ENCODE data around the gene RAB37. TPM values are rescaled to one million over a fixed set of nuclear protein-coding genes. Genes with fewer than 3 reads are reported as not detected.

The RAB37 gene
- total and polyA plus RNA-seq, 7 experiments from 2014 or later: 23.6 to 58.5 (median 30.7) TPM

- H3K36me3 ChIP-seq (ENCODE audit: control insufficient read depth in 2 of 3, insufficient read depth in 3 of 3, low read length in 3 of 3): peaks cover 0 to 24% (median 3%) of the 10 kb centered on the region in 3 experiments
- H3K4me1 Mint-ChIP-seq: peaks cover 51 to 68% (median 60%) of the 10 kb centered on the region in 7 donors
- DNase-seq (peak in 3 of 9 donors; percentile 41 to 50 (median 44)), ATAC-seq (no peak)
- peaks cover 4 to 47% (median 16%) of the 10 kb centered on the region in 5 donors for H3K36me3 Mint-ChIP-seq
- ChIA-PET POLR2A (interaction anchor here (0.6 to 20.3 kb wide), 10 partner anchors 8 to 286 kb away, joined by 3 to 372 read pairs (median 4); partner anchors contain the start of genes FDXR, NAT9 and RAB37), CTCF (interaction anchor here (0.7 to 14.1 kb wide), 9 partner anchors 8 to 120 kb away, joined by 3 to 165 read pairs (median 4); partner anchors contain the start of gene NAT9)
- H3K27me3 ChIP-seq (ENCODE audit: control insufficient read depth in 2 of 2, insufficient read depth in 2 of 2, low read length in 2 of 2): no peaks in the 10 kb centered on the region
- no peaks in the 10 kb centered on the region for H3K27me3 Mint-ChIP-seq
- intact Hi-C loops (cut with micrococcal nuclease): loop anchor here in 1 of 2 donors (5.0 to 10.0 kb wide), 3 partner anchors 435 to 1517 kb away; partner anchors contain the start of genes RPL38 and SUMO2
- H3K4me1 ChIP-seq (ENCODE audit: control insufficient read depth in 2 of 2, insufficient read depth in 2 of 2, low read length in 2 of 2): peaks cover 52 to 58% of the 10 kb centered on the region in 2 donors
- peak overlapping the region; percentile 80 to 97 (median 93) for H3K27ac Mint-ChIP-seq
- peak overlapping the region; percentile 96 to 100 (median 98) for H3K4me3 Mint-ChIP-seq
- no peaks in the 10 kb centered on the region for H3K9me3 ChIP-seq (ENCODE audit: control insufficient read depth in 2 of 3, low read length in 3 of 3)
- H3K4me3 ChIP-seq (ENCODE audit: low read length): peak overlapping the region; percentile 95
- H3K27ac ChIP-seq (ENCODE audit: low read depth, low read length): peak overlapping the region; percentile 90
- H3K9me3 Mint-ChIP-seq: peaks cover 0 to 2% (median 0%) of the 10 kb centered on the region in 11 donors
Observed at GRCh38 chr17:74749279-74750038, 12.4 kb downstream of the RAB37 start.

GRCh38 chr17:74750039-74750326 is 12.9 kb downstream of the RAB37 start:
- CTCF ChIA-PET: interaction anchor here (0.7 to 14.1 kb wide), 7 partner anchors 9 to 112 kb away, joined by 3 to 165 read pairs (median 5); partner anchors contain the start of gene NAT9
- Mint-ChIP-seq H3K36me3 (peaks cover 4 to 43% (median 16%) of the 10 kb centered on the region in 5 donors), H3K4me3 (peak overlapping the region; percentile 96 to 100 (median 98)), H3K9me3 (peaks cover 0 to 2% (median 0%) of the 10 kb centered on the region in 11 donors), H3K27me3 (no peaks in the 10 kb centered on the region), H3K4me1 (peaks cover 49 to 68% (median 59%) of the 10 kb centered on the region in 7 donors), H3K27ac (peak overlapping the region; percentile 80 to 97 (median 93))
- Histone ChIP-seq H3K27ac (ENCODE audit: low read depth, low read length) (peak overlapping the region; percentile 90), H3K4me1 (ENCODE audit: control insufficient read depth in 2 of 2, insufficient read depth in 2 of 2, low read length in 2 of 2) (peaks cover 51 to 57% of the 10 kb centered on the region in 2 donors), H3K27me3 (ENCODE audit: control insufficient read depth in 2 of 2, insufficient read depth in 2 of 2, low read length in 2 of 2) (no peaks in the 10 kb centered on the region), H3K9me3 (ENCODE audit: control insufficient read depth in 2 of 3, low read length in 3 of 3) (no peaks in the 10 kb centered on the region), H3K36me3 (ENCODE audit: control insufficient read depth in 2 of 3, insufficient read depth in 3 of 3, low read length in 3 of 3) (peaks cover 0 to 29% (median 3%) of the 10 kb centered on the region in 3 experiments), H3K4me3 (ENCODE audit: low read length) (peak overlapping the region; percentile 95)
- ATAC-seq: no peak
- no peak for DNase-seq
- POLR2A ChIA-PET: interaction anchor here (0.9 to 20.3 kb wide), 8 partner anchors 8 to 123 kb away, joined by 3 to 372 read pairs (median 16); partner anchors contain the start of genes FDXR, NAT9 and RAB37
- intact Hi-C loops (cut with micrococcal nuclease): loop anchor here in 1 of 2 donors (10.0 kb wide), 1 partner anchor 545 kb away; the partner anchor contains the start of gene RPL38

GRCh38 chr17:74750327-74751069 is 13.4 kb downstream of the RAB37 start:
- DNase-seq (no peak), ATAC-seq (no peak)
- no peaks in the 10 kb centered on the region for H3K27me3 Mint-ChIP-seq
- CTCF ChIA-PET: interaction anchor here (1.0 to 14.1 kb wide), 6 partner anchors 8 to 112 kb away, joined by 3 to 165 read pairs (median 10); partner anchors contain the start of gene NAT9
- Histone ChIP-seq H3K4me1 (ENCODE audit: control insufficient read depth in 2 of 2, insufficient read depth in 2 of 2, low read length in 2 of 2) (peaks cover 52 to 60% of the 10 kb centered on the region in 2 donors), H3K36me3 (ENCODE audit: control insufficient read depth in 2 of 3, insufficient read depth in 3 of 3, low read length in 3 of 3) (peaks cover 0 to 33% (median 3%) of the 10 kb centered on the region in 3 experiments), H3K27me3 (ENCODE audit: control insufficient read depth in 2 of 2, insufficient read depth in 2 of 2, low read length in 2 of 2) (no peaks in the 10 kb centered on the region), H3K9me3 (ENCODE audit: control insufficient read depth in 2 of 3, low read length in 3 of 3) (no peaks in the 10 kb centered on the region), H3K27ac (ENCODE audit: low read depth, low read length) (peak overlapping the region; percentile 90), H3K4me3 (ENCODE audit: low read length) (peak overlapping the region; percentile 95)
- peaks cover 0 to 2% (median 0%) of the 10 kb centered on the region in 11 donors for H3K9me3 Mint-ChIP-seq
- H3K4me3 Mint-ChIP-seq: peak overlapping the region; percentile 96 to 100 (median 98)
- H3K36me3 Mint-ChIP-seq: peaks cover 4 to 43% (median 16%) of the 10 kb centered on the region in 5 donors
- intact Hi-C loops (cut with micrococcal nuclease): loop anchor here (1.0 to 10.0 kb wide), 2 partner anchors 9 to 546 kb away; partner anchors contain the start of gene RPL38 (in 1 of the 2)
- POLR2A ChIA-PET: interaction anchor here (0.9 to 20.3 kb wide), 8 partner anchors 8 to 262 kb away, joined by 3 to 372 read pairs (median 16); partner anchors contain the start of genes MRPL58, NAT9 and RAB37
- peak overlapping the region; percentile 80 to 98 (median 93) for H3K27ac Mint-ChIP-seq
- H3K4me1 Mint-ChIP-seq: peaks cover 54 to 73% (median 64%) of the 10 kb centered on the region in 7 donors

- H3K27me3 ChIP-seq (ENCODE audit: control insufficient read depth in 2 of 2, insufficient read depth in 2 of 2, low read length in 2 of 2): no peaks in the 10 kb centered on the region
- intact Hi-C loops (cut with micrococcal nuclease): loop anchor here in 1 of 2 donors (10.0 kb wide), 1 partner anchor 548 kb away; the partner anchor contains the start of gene RPL38
- no peaks in the 10 kb centered on the region for H3K27me3 Mint-ChIP-seq
- POLR2A ChIA-PET: interaction anchor here (0.6 to 20.3 kb wide), 5 partner anchors 10 to 63 kb away, joined by 4 to 372 read pairs (median 27); partner anchors contain the start of genes NAT9 and RAB37
- H3K4me1 Mint-ChIP-seq: peaks cover 59 to 72% (median 63%) of the 10 kb centered on the region in 7 donors
- H3K4me3 ChIP-seq (ENCODE audit: low read length): peak overlapping the region; percentile 95
- H3K9me3 Mint-ChIP-seq: peaks cover 0 to 2% (median 0%) of the 10 kb centered on the region in 11 donors
- H3K9me3 ChIP-seq (ENCODE audit: control insufficient read depth in 2 of 3, low read length in 3 of 3): no peaks in the 10 kb centered on the region
- DNase-seq (no peak), ATAC-seq (no peak)
- peak overlapping the region; percentile 90 for H3K27ac ChIP-seq (ENCODE audit: low read depth, low read length)
- peak overlapping the region; percentile 81 to 100 (median 98) for H3K4me3 Mint-ChIP-seq
- H3K36me3 Mint-ChIP-seq: peaks cover 4 to 39% (median 16%) of the 10 kb centered on the region in 5 donors
- CTCF ChIA-PET: interaction anchor here (0.7 to 14.1 kb wide), 5 partner anchors 10 to 95 kb away, joined by 3 to 165 read pairs (median 7); partner anchors contain the start of gene NAT9
- peaks cover 58 to 65% of the 10 kb centered on the region in 2 donors for H3K4me1 ChIP-seq (ENCODE audit: control insufficient read depth in 2 of 2, insufficient read depth in 2 of 2, low read length in 2 of 2)
- peaks cover 0 to 33% (median 3%) of the 10 kb centered on the region in 3 experiments for H3K36me3 ChIP-seq (ENCODE audit: control insufficient read depth in 2 of 3, insufficient read depth in 3 of 3, low read length in 3 of 3)
- peak overlapping the region; percentile 78 to 98 (median 89) for H3K27ac Mint-ChIP-seq
Observed at GRCh38 chr17:74752415-74752814, 15.4 kb downstream of the RAB37 start.

- H3K27me3 Mint-ChIP-seq: no peaks in the 10 kb centered on the region
- peaks cover 4 to 39% (median 16%) of the 10 kb centered on the region in 5 donors for H3K36me3 Mint-ChIP-seq
- peak overlapping the region; percentile 5 for H3K4me3 ChIP-seq (ENCODE audit: low read length)
- peaks cover 0 to 33% (median 3%) of the 10 kb centered on the region in 3 experiments for H3K36me3 ChIP-seq (ENCODE audit: control insufficient read depth in 2 of 3, insufficient read depth in 3 of 3, low read length in 3 of 3)
- no peaks in the 10 kb centered on the region for H3K9me3 ChIP-seq (ENCODE audit: control insufficient read depth in 2 of 3, low read length in 3 of 3)
- H3K27ac Mint-ChIP-seq: peak overlapping the region; percentile 78 to 98 (median 89)
- H3K4me1 Mint-ChIP-seq: peaks cover 62 to 72% (median 65%) of the 10 kb centered on the region in 7 donors
- ChIA-PET POLR2A (interaction anchor here (1.4 to 20.3 kb wide), 4 partner anchors 8 to 22 kb away, joined by 4 to 372 read pairs (median 17); partner anchors contain the start of gene NAT9), CTCF (interaction anchor here (0.9 to 14.1 kb wide), 5 partner anchors 11 to 113 kb away, joined by 3 to 165 read pairs (median 7); partner anchors contain the start of gene NAT9)
- no peaks in the 10 kb centered on the region for H3K27me3 ChIP-seq (ENCODE audit: control insufficient read depth in 2 of 2, insufficient read depth in 2 of 2, low read length in 2 of 2)
- H3K4me3 Mint-ChIP-seq: peak overlapping the region; percentile 81 to 100 (median 98)
- H3K9me3 Mint-ChIP-seq: peaks cover 0 to under 1% (median 0%) of the 10 kb centered on the region in 11 donors
- intact Hi-C loops (cut with micrococcal nuclease): loop anchor here in 1 of 2 donors (10.0 kb wide), 1 partner anchor 548 kb away; the partner anchor contains the start of gene RPL38
- H3K27ac ChIP-seq (ENCODE audit: low read depth, low read length): peak overlapping the region; percentile 90
- H3K4me1 ChIP-seq (ENCODE audit: control insufficient read depth in 2 of 2, insufficient read depth in 2 of 2, low read length in 2 of 2): peaks cover 58 to 66% of the 10 kb centered on the region in 2 donors
- no peak for ATAC-seq
- no peak for DNase-seq
Observed at GRCh38 chr17:74752822-74753401, 15.9 kb downstream of the RAB37 start.

Data from naive thymus-derived CD4-positive, alpha-beta T cell (primary cell).